Activated naive CD4-positive, alpha-beta T cell treated with anti-CD3 and anti-CD28 coated beads, Interleukin-2, amount 10 ng/mL, durations not matched to agents 7 days and 5 days (primary cell): ENCODE results near the gene PCCB.
"Not testable (repeated sequence)": the region's sequence is repeated elsewhere in the genome, so short reads cannot be mapped to it uniquely, and the experiment has no call there.

Source experiments
- CTCF ChIA-PET: fragments of 350-600 bp; sonication (Branson Sonifier 250); formaldehyde crosslinking; loops from one replicate; lab custom pipeline; 2021; ENCODE audit warnings: antibody characterized with exemption; lab: Charles Lee
- DNase-seq: peaks from one replicate; pipeline ENCODE4 v3.0.0-alpha.2; 2020
- H3K27ac Mint-ChIP-seq: one replicate; pipeline ENCODE4 v1.8.0; 2021; ENCODE audit warnings: mild to moderate bottlenecking, moderate library complexity, mixed read lengths
- H3K27me3 Mint-ChIP-seq: one replicate; pipeline ENCODE4 v1.8.0; 2021; ENCODE audit warnings: mild to moderate bottlenecking, mixed read lengths
- H3K36me3 Mint-ChIP-seq: one replicate; pipeline ENCODE4 v1.8.0; 2021; ENCODE audit warnings: mixed read lengths
- H3K4me1 Mint-ChIP-seq: one replicate; pipeline ENCODE4 v1.8.0; 2021; ENCODE audit warnings: mixed read lengths
- H3K4me3 Mint-ChIP-seq: one replicate; pipeline ENCODE4 v1.8.0; 2021; ENCODE audit warnings: mild to moderate bottlenecking, moderate library complexity, mixed read lengths
- H3K9me3 Mint-ChIP-seq: one replicate; pipeline ENCODE4 v1.8.0; 2021; ENCODE audit warnings: mixed read lengths

PCCB gene

DNA sequence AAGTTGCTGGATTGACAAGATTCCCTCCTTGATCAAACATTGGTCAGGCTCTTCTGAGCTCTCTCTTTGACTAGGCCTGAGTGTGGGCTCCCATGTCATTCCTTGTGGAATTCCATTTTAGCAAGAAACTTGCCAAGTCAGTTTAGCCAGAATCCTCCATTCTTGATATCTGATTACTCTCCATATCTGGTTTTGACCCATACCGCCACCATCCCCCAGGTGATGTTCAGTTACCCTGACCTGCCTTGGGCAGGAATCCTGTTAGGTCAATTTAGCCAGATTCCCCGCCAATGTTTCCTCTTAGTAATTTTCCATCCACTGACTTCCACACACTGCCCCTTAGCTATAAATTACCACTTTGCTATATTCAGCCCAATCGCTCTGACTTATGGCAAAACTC, 1.0 kb upstream of the PCCB start:
- CTCF ChIA-PET: interaction anchor here (0.6 to 2.0 kb wide), 2 partner anchors 55 to 503 kb away, joined by 4 to 6 read pairs; partner anchors contain the start of gene STAG1
- H3K36me3 Mint-ChIP-seq: no peaks in the 10 kb centered on the region
- H3K27ac Mint-ChIP-seq: no peak overlapping the region
- no peaks in the 10 kb centered on the region for H3K9me3 Mint-ChIP-seq
- no peak for DNase-seq
- H3K4me3 Mint-ChIP-seq: peak overlapping the region; percentile 2
- peaks cover 4% of the 10 kb centered on the region for H3K27me3 Mint-ChIP-seq
- H3K4me1 Mint-ChIP-seq: peaks cover 23% of the 10 kb centered on the region

DNA sequence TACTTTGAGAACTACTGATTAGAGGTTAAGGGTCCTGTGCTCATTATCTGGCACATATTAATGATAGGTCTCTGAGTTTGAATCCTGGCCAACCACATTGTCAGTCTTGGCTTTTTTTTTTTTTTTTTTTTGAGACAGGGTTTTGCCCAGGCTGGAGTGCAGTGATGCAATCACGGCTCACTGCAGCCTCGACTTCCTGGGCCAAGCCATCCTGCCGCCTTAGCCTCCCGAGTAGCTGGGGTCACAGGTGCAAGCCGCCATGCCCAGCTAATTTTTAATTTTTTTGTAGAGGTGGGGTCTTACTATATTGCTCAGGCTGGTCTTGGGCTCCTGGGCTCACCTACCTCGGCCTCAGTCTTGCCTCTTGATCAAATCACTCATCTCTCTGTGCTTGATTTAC, 547 bp upstream of the PCCB start:
- Mint-ChIP-seq H3K27ac (peak overlapping the region; percentile 90), H3K9me3 (no peaks in the 10 kb centered on the region), H3K4me1 (peaks cover 23% of the 10 kb centered on the region), H3K4me3 (peak overlapping the region; percentile 78), H3K27me3 (peaks cover 4% of the 10 kb centered on the region), H3K36me3 (no peaks in the 10 kb centered on the region)
- no peak for DNase-seq
- CTCF ChIA-PET: interaction anchor here (1.2 to 2.3 kb wide), 3 partner anchors 52 to 503 kb away, joined by 3 to 13 read pairs (median 6); partner anchors contain the start of gene STAG1

DNA sequence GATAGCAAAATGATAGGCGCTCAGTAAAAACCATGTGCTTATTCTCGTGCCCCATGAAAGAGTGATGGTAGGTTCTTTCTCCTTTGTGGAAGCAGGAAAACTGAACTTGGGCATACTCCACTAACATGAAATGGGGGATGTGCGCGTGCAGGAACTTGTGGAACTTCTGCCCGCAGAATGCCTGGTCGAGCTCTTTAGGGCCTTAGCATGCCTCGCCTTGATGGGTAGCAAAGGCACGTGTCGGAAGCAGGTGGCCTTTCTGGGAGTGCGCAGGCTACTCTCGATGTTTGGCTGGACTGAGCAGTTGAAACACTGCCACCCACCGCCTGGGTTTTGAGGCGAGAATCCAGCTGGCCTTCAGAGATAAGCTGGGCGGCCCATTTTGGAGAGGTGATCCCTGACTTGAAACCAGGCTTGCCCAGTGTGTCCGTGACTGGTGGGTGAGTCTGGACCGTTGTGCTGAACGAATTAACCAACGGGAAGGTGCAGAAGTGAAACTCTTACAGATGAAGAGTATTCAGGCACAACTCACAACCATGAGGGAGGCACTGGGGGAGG, 842 bp downstream of the PCCB start:
- H3K4me1 Mint-ChIP-seq: peaks cover 23% of the 10 kb centered on the region

DNA sequence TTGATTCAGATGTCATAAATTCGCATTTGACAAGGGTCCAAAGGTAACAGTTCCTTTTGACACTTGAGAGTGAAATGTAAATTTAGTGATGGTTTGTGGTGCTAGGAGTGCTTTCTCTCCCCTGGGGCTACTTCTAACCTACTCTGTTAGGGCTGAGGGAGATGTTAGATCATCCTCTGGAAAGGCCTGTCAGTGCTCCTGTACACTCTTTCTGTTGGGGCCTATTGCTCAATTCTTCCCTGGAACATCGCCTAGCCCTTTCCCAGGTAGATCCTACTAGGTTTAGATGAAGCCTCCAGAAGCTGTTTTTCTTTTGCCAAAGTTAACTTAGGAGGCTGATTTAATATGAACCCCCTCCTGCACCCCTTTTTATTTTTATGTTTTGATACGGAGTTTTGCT, 1.4 kb downstream of the PCCB start:
- Mint-ChIP-seq H3K9me3 (no peaks in the 10 kb centered on the region), H3K4me1 (peaks cover 23% of the 10 kb centered on the region), H3K4me3 (peak overlapping the region; percentile 78), H3K36me3 (peaks cover 5% of the 10 kb centered on the region), H3K27ac (peak overlapping the region; percentile 25), H3K27me3 (no peaks in the 10 kb centered on the region)
- CTCF ChIA-PET: interaction anchor here (0.8 to 2.3 kb wide), 4 partner anchors 54 to 762 kb away, joined by 3 to 13 read pairs (median 3); partner anchors contain the start of gene STAG1
- DNase-seq: no peak

More for the DNA sequence above, 842 bp downstream of the PCCB start:
- peak; percentile 29 for DNase-seq
- CTCF ChIA-PET: interaction anchor here (0.6 to 2.3 kb wide), 5 partner anchors 54 to 763 kb away, joined by 3 to 13 read pairs (median 3); partner anchors contain the start of gene STAG1
- Mint-ChIP-seq H3K4me3 (peak overlapping the region; percentile 78), H3K27me3 (peaks cover 2% of the 10 kb centered on the region), H3K27ac (peak overlapping the region; percentile 90), H3K36me3 (no peaks in the 10 kb centered on the region), H3K9me3 (no peaks in the 10 kb centered on the region)

DNA sequence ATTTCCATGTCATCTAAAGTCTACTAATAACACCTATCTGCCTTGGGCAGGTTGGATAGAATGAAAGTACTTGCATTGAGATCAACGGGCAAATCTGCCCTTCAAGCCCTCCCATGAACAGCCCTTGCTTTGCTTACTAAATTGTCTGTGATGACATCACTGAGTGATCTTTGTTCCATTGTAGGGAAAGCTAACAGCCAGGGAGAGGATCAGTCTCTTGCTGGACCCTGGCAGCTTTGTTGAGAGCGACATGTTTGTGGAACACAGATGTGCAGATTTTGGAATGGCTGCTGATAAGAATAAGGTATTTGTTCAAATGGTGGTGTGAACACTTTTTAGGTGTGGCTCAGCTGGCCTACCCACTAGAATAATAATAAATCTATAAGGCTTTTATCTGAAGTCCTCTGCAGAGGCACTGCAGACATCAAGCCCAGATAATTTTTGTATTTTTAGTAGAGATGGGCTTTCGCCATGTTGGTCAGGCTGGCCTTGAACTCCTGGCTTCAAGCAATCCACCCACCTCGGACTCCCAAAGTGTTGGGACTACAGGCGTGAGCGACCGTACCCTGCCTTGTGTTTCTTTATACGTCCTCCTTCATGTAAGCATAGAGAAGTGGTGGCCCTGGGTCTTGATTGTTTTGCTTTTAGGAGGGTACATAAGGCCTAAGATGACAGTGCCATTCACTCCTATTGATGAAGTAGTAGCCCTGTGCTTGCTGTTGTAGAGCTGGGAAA, 5.7 kb downstream of the PCCB start:
- Mint-ChIP-seq H3K9me3 (no peaks in the 10 kb centered on the region), H3K36me3 (peaks cover 16% of the 10 kb centered on the region), H3K4me3 (no peak overlapping the region), H3K27ac (peak overlapping the region; percentile 19), H3K27me3 (no peaks in the 10 kb centered on the region), H3K4me1 (peaks cover 13% of the 10 kb centered on the region)
- DNase-seq: no peak
- CTCF ChIA-PET: no interaction called here

DNA sequence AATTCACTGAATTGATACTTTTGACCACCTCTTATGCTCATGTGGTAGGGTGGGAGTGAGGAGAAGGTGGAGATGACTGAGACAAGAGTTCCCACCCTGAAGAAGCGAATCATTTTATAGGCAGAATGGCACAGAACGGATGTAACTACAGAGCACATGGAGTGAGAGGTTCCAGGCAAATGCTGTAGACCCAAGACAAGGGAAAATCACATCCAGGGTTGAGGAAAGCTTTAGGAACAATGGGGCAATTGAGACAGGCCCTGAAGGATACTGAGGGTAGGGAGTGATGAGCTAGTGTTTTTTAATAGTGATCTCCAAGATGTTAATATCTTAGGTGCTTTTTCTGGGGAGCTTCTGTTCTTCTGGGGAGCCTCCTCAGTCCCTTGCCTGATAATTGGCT, 8.1 kb downstream of the PCCB start:
- Mint-ChIP-seq H3K4me3 (no peak overlapping the region), H3K36me3 (peaks cover 31% of the 10 kb centered on the region), H3K9me3 (no peaks in the 10 kb centered on the region), H3K27me3 (no peaks in the 10 kb centered on the region), H3K27ac (no peak overlapping the region), H3K4me1 (no peaks in the 10 kb centered on the region)
- no peak for DNase-seq
- CTCF ChIA-PET: interaction anchor here (0.8 to 1.6 kb wide), 2 partner anchors 494 to 756 kb away, joined by 3 read pairs; partner anchors contain the start of gene STAG1

DNA sequence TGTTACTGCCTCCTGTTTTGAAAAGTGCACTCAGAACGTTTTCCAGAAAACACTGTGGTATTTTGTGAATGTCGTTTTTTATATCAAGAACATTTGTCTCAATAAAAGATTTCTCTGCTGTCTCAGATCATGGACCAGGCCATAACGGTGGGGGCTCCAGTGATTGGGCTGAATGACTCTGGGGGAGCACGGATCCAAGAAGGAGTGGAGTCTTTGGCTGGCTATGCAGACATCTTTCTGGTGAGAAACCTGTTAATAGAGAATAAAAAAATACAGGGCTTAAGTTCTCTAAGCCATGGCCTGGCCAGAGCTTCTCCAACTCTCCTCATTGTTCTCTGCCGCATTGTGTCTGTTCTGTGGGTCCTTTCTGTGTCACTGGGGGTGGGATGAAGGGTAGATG, 11.7 kb downstream of the PCCB start:
- no peaks in the 10 kb centered on the region for H3K9me3 Mint-ChIP-seq
- H3K27me3 Mint-ChIP-seq: no peaks in the 10 kb centered on the region
- peaks cover 31% of the 10 kb centered on the region for H3K36me3 Mint-ChIP-seq
- DNase-seq: no peak
- no peak overlapping the region for H3K27ac Mint-ChIP-seq
- CTCF ChIA-PET: no interaction called here
- no peak overlapping the region for H3K4me3 Mint-ChIP-seq
- no peaks in the 10 kb centered on the region for H3K4me1 Mint-ChIP-seq

DNA sequence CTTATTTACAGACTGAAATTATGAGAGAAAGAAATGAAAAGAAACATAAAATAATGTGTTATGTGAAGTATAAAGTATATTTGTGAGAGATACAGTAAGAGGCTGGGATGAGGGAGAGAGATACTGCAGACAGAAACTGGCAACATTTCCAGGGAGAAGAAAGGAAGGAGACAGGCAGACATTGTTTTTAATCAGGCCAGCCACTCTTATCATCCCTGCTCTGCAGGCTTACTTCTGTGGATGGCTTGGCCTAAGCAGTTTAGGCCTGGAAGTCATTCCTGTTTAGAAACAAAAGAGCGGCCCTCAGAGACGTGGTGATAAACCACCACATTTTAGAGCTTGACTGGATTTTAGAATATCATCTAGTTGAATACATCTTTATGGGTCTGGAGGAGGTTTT, 12.4 kb downstream of the PCCB start:
- peaks cover 29% of the 10 kb centered on the region for H3K36me3 Mint-ChIP-seq
- H3K27me3 Mint-ChIP-seq: no peaks in the 10 kb centered on the region
- H3K4me3 Mint-ChIP-seq: no peak overlapping the region
- CTCF ChIA-PET: interaction anchor here (1.1 kb wide), 1 partner anchor 490 kb away, joined by 3 read pairs; the partner anchor contains the start of gene STAG1
- no peaks in the 10 kb centered on the region for H3K9me3 Mint-ChIP-seq
- DNase-seq: no peak
- H3K27ac Mint-ChIP-seq: no peak overlapping the region
- no peaks in the 10 kb centered on the region for H3K4me1 Mint-ChIP-seq

DNA sequence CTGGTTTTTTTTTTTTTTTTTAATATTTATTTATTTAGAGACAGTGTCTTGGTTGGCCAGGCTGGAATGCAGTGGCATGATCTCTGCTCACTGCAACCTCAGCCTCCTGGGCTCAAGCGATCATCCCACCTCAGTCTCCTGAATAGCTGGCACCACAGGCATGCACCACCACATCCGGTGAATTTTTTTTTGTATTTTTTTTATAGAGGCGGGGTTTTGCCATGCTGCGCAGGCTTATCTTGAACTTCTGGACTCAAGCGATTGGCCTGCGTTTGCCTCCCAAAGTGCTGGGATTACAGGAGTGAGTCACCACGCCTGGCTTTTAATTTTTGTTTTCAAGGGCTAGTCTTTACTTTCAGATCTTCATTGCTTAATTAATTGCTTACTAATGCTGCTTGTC, 13.1 kb downstream of the PCCB start:
- CTCF ChIA-PET: interaction anchor here (1.1 kb wide), 1 partner anchor 489 kb away, joined by 3 read pairs; the partner anchor contains the start of gene STAG1
- no peak for DNase-seq
- Mint-ChIP-seq H3K9me3 (no peaks in the 10 kb centered on the region), H3K4me3 (no peak overlapping the region), H3K4me1 (no peaks in the 10 kb centered on the region), H3K27ac (no peak overlapping the region), H3K36me3 (peaks cover 26% of the 10 kb centered on the region), H3K27me3 (no peaks in the 10 kb centered on the region)

DNA sequence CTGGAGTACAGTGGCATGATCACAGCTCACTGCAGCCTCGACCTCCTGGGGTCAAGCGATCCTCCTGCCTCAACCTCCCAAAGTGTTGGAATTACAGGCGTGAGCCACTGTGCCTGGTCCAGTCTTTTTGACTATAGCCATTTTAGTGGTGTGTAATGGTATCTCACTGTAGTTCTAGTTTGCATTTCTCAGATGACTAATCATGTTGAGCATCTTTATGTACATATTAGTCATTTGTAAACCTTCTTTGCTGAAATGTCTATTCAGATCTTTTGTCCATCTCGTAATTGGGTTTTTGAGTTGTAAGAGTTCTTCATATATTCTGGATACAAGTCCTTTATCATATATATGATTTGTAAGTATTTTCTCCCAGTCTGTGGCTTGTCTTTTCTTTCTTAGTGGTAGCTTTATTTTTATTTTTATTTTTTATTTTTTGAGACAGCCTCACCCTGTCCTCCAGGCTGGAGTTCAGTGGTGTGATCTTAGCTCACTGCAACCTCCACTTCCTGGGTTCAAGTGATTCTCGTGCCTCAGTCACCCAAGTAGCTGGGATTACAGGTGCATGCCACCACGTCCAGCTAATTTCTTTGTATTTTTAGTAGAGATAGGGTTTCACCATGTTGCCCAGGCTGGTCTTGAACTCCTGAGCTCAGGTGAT, 16.5 kb downstream of the PCCB start:
- H3K4me1 Mint-ChIP-seq, DNase-seq, H3K4me3 Mint-ChIP-seq, H3K9me3 Mint-ChIP-seq, CTCF ChIA-PET, H3K27me3 Mint-ChIP-seq, H3K27ac Mint-ChIP-seq: not testable (repeated sequence)
- H3K36me3 Mint-ChIP-seq: peaks cover 37% of the 10 kb centered on the region

DNA sequence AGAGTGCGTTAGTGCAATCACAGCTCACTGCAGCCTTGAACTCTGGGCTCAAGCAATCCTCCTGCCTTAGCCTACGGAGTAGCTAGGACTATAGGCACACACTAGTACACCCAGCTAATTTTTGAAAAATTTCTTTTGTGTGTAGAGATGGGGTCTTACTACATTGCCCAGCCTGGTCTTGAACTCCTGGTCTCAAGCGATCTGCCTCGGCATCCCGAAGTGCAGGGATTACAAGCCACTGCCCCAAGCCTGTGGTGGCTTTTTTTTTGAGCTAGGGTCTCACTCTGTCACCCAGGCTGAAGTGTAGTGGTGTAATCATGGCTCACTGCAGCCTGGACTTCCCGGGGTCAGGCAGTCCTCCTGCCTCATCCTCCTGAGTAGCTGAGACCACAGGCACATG, 17.1 kb downstream of the PCCB start:
- H3K27ac Mint-ChIP-seq: no peak overlapping the region
- peaks cover 2% of the 10 kb centered on the region for H3K4me1 Mint-ChIP-seq
- H3K36me3 Mint-ChIP-seq: peaks cover 36% of the 10 kb centered on the region
- CTCF ChIA-PET: no interaction called here
- no peak overlapping the region for H3K4me3 Mint-ChIP-seq
- H3K27me3 Mint-ChIP-seq: no peaks in the 10 kb centered on the region
- DNase-seq: no peak
- H3K9me3 Mint-ChIP-seq: no peaks in the 10 kb centered on the region

DNA sequence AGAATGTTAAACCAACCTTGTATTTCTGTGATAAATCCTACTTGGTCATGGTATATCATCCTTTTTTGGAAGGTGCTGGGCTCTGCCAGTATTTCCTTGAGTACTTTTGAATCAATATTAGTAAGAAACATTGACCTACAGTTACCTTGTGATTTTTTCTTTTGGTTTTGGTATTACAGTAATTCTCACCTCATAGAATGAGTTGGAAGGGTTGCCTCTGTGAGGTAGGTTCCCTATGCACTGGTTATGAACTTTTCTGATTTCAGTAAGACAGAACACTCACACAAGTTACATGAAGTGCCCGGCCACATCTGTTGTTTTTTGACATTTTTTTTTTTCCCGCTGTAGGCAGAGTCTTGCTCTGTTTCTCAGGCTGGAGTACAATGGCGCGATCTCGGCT, 20.0 kb downstream of the PCCB start:
- H3K4me1 Mint-ChIP-seq: peaks cover 4% of the 10 kb centered on the region
- DNase-seq: no peak
- peaks cover 41% of the 10 kb centered on the region for H3K36me3 Mint-ChIP-seq
- H3K4me3 Mint-ChIP-seq: no peak overlapping the region
- CTCF ChIA-PET: no interaction called here
- no peak overlapping the region for H3K27ac Mint-ChIP-seq
- H3K27me3 Mint-ChIP-seq: no peaks in the 10 kb centered on the region
- no peaks in the 10 kb centered on the region for H3K9me3 Mint-ChIP-seq

DNA sequence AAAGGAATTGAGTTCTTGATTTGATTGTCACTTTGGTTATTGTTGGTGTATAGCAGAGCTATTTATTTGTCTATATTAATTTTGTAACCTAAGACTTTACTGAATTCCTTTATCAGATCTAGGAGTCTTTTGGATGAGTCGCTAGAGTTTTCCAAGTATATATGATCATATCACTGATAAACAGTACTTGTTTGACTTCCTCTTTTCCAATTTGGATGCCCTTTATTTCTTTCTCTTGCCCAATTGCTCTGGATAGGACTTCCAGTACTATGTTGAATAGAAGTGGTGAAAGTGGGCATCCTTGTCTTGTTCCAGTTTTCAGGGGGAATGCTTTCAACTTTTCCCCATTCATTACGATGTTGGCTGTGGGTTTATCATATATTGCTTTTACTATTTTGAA, 21.5 kb downstream of the PCCB start:
- DNase-seq, H3K4me3 Mint-ChIP-seq, CTCF ChIA-PET, H3K4me1 Mint-ChIP-seq, H3K27ac Mint-ChIP-seq, H3K9me3 Mint-ChIP-seq, H3K27me3 Mint-ChIP-seq: not testable (repeated sequence)
- peaks cover 35% of the 10 kb centered on the region for H3K36me3 Mint-ChIP-seq

DNA sequence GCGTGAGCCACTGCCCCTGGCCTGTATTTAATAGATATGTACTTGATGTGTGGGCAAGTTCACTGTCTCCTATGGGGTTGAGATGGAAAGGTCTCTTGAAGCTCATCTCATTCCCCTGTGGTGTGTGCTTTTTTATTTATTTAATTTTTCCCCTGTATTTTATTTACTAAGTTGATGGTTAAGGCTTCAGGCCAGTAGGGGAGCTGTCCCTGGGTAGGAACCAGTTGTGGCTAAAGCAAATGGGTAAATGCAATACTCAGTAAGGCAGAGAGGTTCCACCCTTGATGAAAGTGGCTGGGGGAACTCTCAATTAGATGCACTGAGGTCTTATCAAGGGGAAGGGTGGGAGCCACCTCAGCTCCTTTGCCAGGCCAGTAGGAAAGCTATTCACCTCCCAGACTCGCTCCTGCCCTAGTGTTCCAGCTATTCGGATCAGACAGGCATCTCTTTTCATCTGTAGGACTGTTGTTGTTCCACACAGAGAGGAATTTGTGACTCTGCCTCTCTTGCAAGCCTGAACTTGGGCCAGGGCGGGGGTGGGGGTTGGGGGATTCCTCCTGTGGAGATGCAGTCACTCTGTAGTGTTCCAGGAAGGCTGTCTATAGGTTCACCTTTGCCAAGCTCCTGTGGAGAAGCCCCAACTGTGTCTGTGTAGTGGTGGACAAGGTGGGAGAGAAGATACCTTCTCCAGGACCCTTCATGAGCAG, 26.1 kb downstream of the PCCB start:
- no peak overlapping the region for H3K4me3 Mint-ChIP-seq
- peaks cover 10% of the 10 kb centered on the region for H3K9me3 Mint-ChIP-seq
- H3K36me3 Mint-ChIP-seq: peaks cover 31% of the 10 kb centered on the region
- no peak overlapping the region for H3K27ac Mint-ChIP-seq
- peaks cover 2% of the 10 kb centered on the region for H3K4me1 Mint-ChIP-seq
- DNase-seq: no peak
- CTCF ChIA-PET: no interaction called here
- H3K27me3 Mint-ChIP-seq: no peaks in the 10 kb centered on the region
